H1 (cell line): Measurements from ENCODE around the gene TLX1. TPM values are rescaled to one million over a fixed set of nuclear protein-coding genes. Genes with fewer than 3 reads are reported as not detected.
A peak's percentile ranks its signal among the peaks of the same experiment; 100 is the strongest.

Experiments used
- CTCF ChIA-PET: fragments of 300-600 bp; sonication (Branson Sonifier 250); formaldehyde crosslinking; loops from one replicate; lab custom pipeline; 2021; ENCODE audit not compliant: partially characterized antibody; lab: Charles Lee
- POLR2A ChIA-PET: fragments of 300-600 bp; sonication (Branson Sonifier 250); formaldehyde crosslinking; loops from one replicate; lab custom pipeline; 2021; ENCODE audit warnings: inconsistent platforms; ENCODE audit not compliant: partially characterized antibody; lab: Charles Lee
- DNase-seq, 2 experiments: peaks; one replicate each; pipeline versions ENCODE4 v3.0.0 to v3.0.0-alpha.2; 2010 to 2022; ENCODE audit warnings: low spot score in 2 of 2, low read depth in 1 of 2, mixed read lengths in 1 of 2
- FAIRE-seq: peaks from 2 replicates; lab custom pipeline; 2011; peaks lifted over from hg19 to GRCh38; lab: Jason Lieb, UNC
- H2AFZ ChIP-seq: 2 replicates; pipeline ENCODE4 v1.8.1; 2012; ENCODE audit warnings: low read length, inconsistent platforms
- H2AK5ac ChIP-seq: 2 replicates; pipeline ENCODE4 v1.6.1; 2013; ENCODE audit warnings: low read depth, low read length
- H2BK120ac ChIP-seq: replicated peaks from 2 replicates; pipeline ENCODE3; 2013; ENCODE audit warnings: low read depth, low read length, inconsistent platforms
- H2BK12ac ChIP-seq: 2 replicates; pipeline ENCODE4 v1.6.1; 2013; ENCODE audit warnings: low read depth, low read length
- H2BK15ac ChIP-seq: 2 replicates; pipeline ENCODE4 v1.6.1; 2013; ENCODE audit warnings: low read length
- H2BK20ac ChIP-seq: 2 replicates; pipeline ENCODE4 v1.6.1; 2013; ENCODE audit warnings: low read length
- H2BK5ac ChIP-seq: 2 replicates; pipeline ENCODE4 v1.6.1; 2013; ENCODE audit warnings: low read depth, low read length
- H3K14ac ChIP-seq: 2 replicates; pipeline ENCODE4 v1.6.1; 2013; ENCODE audit warnings: inconsistent platforms; ENCODE audit not compliant: insufficient read length
- H3K18ac ChIP-seq: 2 replicates; pipeline ENCODE4 v1.6.1; 2013; ENCODE audit warnings: low read length; ENCODE audit errors: extremely low read depth
- H3K23ac ChIP-seq: 2 replicates; pipeline ENCODE4 v1.6.1; 2013; ENCODE audit warnings: inconsistent platforms; ENCODE audit not compliant: insufficient read length
- H3K23me2 ChIP-seq: 2 replicates; pipeline ENCODE4 v1.6.1; 2013; ENCODE audit warnings: low read depth, low read length
- H3K27ac ChIP-seq: 2 replicates; pipeline ENCODE4 v1.6.1; 2011; ENCODE audit warnings: low read depth, low read length, inconsistent platforms
- H3K27me3 ChIP-seq, 4 experiments: replicated peaks in 1 of 4; 1 replicate in 1 of 4; 2 replicates in 3 of 4; pipeline versions ENCODE4 v1.6.1 to v1.8.1; 2011 to 2013; ENCODE audit warnings: low read length in 3 of 4, mild to moderate bottlenecking in 3 of 4, inconsistent platforms in 2 of 4, mixed read lengths in 2 of 4, moderate library complexity in 1 of 4; ENCODE audit not compliant: control insufficient read depth in 3 of 4, insufficient read depth in 3 of 4; ENCODE audit errors: extremely low read depth in 1 of 4
- H3K36me3 ChIP-seq, 4 experiments: 2 replicates each; pipeline versions ENCODE4 v1.6.1 to v1.8.1; 2011 to 2013; ENCODE audit warnings: mild to moderate bottlenecking in 4 of 4, low read length in 3 of 4, moderate library complexity in 2 of 4, control low read depth in 1 of 4, inconsistent platforms in 1 of 4; ENCODE audit not compliant: insufficient read depth in 4 of 4, control insufficient read depth in 2 of 4
- H3K4ac ChIP-seq: replicated peaks from 2 replicates; pipeline ENCODE3; 2013; ENCODE audit warnings: low read length, low read depth, mixed read lengths, inconsistent platforms; ENCODE audit not compliant: insufficient read length
- H3K4me1 ChIP-seq, 4 experiments: replicated peaks in 1 of 4; 1 replicate in 1 of 4; 2 replicates in 3 of 4; pipeline versions ENCODE4 v1.6.1 to v1.8.1; 2011 to 2013; ENCODE audit warnings: low read length in 3 of 4, inconsistent platforms in 2 of 4, mixed read lengths in 1 of 4; ENCODE audit not compliant: insufficient read depth in 4 of 4, control insufficient read depth in 3 of 4
- H3K4me2 ChIP-seq, 2 experiments: 2 replicates each; pipeline versions ENCODE4 v1.6.1 to v1.8.1; 2011 to 2013; ENCODE audit warnings: low read depth in 2 of 2, low read length in 2 of 2, control low read depth in 1 of 2, inconsistent platforms in 1 of 2, mild to moderate bottlenecking in 1 of 2; ENCODE audit not compliant: insufficient read depth in 1 of 2
- H3K4me3 ChIP-seq, 4 experiments: fragments of 200-600, 300-600 bp in 1 of 4; sonication (generic), shearing (Covaris generic), sonication (Bioruptor Twin) in 1 of 4; 2 replicates each; pipeline versions ENCODE4 v1.5.1 to v1.8.1; 2011 to 2016; ENCODE audit warnings: low read length in 4 of 4, low read depth in 3 of 4, control low read depth in 2 of 4, inconsistent platforms in 2 of 4, mild to moderate bottlenecking in 2 of 4, mixed read lengths in 1 of 4, moderate library complexity in 1 of 4; ENCODE audit not compliant: insufficient read depth in 2 of 4; ENCODE audit errors: extremely low read depth in 1 of 4
- H3K56ac ChIP-seq: replicated peaks from 2 replicates; pipeline ENCODE3; 2013; ENCODE audit warnings: low read depth, mild to moderate bottlenecking, mixed read lengths, low read length, inconsistent platforms; ENCODE audit not compliant: insufficient read length
- H3K79me1 ChIP-seq: 2 replicates; pipeline ENCODE4 v1.6.1; 2013; ENCODE audit warnings: low read depth, low read length, control low read depth
- H3K79me2 ChIP-seq, 2 experiments: 2 replicates each; pipeline versions ENCODE4 v1.6.1 to v1.8.1; 2012 to 2013; ENCODE audit warnings: low read length in 2 of 2, mild to moderate bottlenecking in 2 of 2, inconsistent platforms in 1 of 2; ENCODE audit not compliant: insufficient read depth in 2 of 2, control insufficient read depth in 1 of 2
- H3K9ac ChIP-seq, 4 experiments: replicated peaks in 1 of 4; 1 replicate in 1 of 4; 2 replicates in 3 of 4; pipeline versions ENCODE4 v1.6.1 to v1.8.1; 2011 to 2013; ENCODE audit warnings: low read depth in 3 of 4, low read length in 3 of 4, control low read depth in 2 of 4, mild to moderate bottlenecking in 2 of 4, moderate library complexity in 2 of 4, inconsistent platforms in 1 of 4; ENCODE audit errors: extremely low read depth in 1 of 4
- H3K9me3 ChIP-seq, 2 experiments: 2 replicates each; pipeline versions ENCODE4 v1.6.1 to v1.8.1; 2012 to 2013; ENCODE audit warnings: mild to moderate bottlenecking in 2 of 2, moderate library complexity in 2 of 2, control low read depth in 1 of 2, inconsistent platforms in 1 of 2, low read depth in 1 of 2, low read length in 1 of 2, mixed read lengths in 1 of 2; ENCODE audit not compliant: insufficient read depth in 2 of 2
- H4K20me1 ChIP-seq, 2 experiments: replicated peaks in 1 of 2; 2 replicates each; pipeline versions ENCODE3 to v1.8.1; 2011 to 2013; ENCODE audit warnings: inconsistent platforms in 2 of 2, low read length in 2 of 2, mild to moderate bottlenecking in 1 of 2; ENCODE audit not compliant: insufficient read depth in 2 of 2, control insufficient read depth in 1 of 2
- H4K5ac ChIP-seq: 2 replicates; pipeline ENCODE4 v1.6.1; 2013; ENCODE audit warnings: low read length, low read depth, mixed read lengths, inconsistent platforms; ENCODE audit not compliant: insufficient read length
- H4K8ac ChIP-seq: 2 replicates; pipeline ENCODE4 v1.8.0; 2013; ENCODE audit warnings: mild to moderate bottlenecking, moderate library complexity, low read length, inconsistent platforms; ENCODE audit not compliant: insufficient read depth; ENCODE audit errors: extremely low read depth
- H4K91ac ChIP-seq: replicated peaks from 2 replicates; pipeline ENCODE3; 2013; ENCODE audit warnings: low read length, mixed read lengths, inconsistent platforms; ENCODE audit not compliant: insufficient read length
- BACH1 ChIP-seq: IDR thresholded peaks from 2 replicates; pipeline ENCODE4 v1.6.1; 2012; ENCODE audit warnings: low read length, improper control_type of control experiment
- EZH2 ChIP-seq: fragments of 200-600 bp; sonication (generic); IDR thresholded peaks from 2 replicates; pipeline ENCODE4 v1.7.1; 2012; ENCODE audit warnings: low read depth, mild to moderate bottlenecking, moderate library complexity, low read length, inconsistent platforms; ENCODE audit not compliant: severe bottlenecking
- SUZ12 ChIP-seq: fragments of 200-600 bp; sonication (generic); IDR thresholded peaks from 2 replicates; pipeline ENCODE4 v1.6.1; 2012; ENCODE audit warnings: mild to moderate bottlenecking, inconsistent platforms, low read length, moderate library complexity, mixed read lengths
- WGBS, 2 experiments: shearing (Covaris generic) in 1 of 2; methylation state at CpG; one replicate each; pipeline versions ENCODE4 v1.1.6 to v1.1.7; 2013 to 2015; ENCODE audit warnings: low lambda C conversion rate in 2 of 2, mixed read lengths in 2 of 2, inconsistent platforms in 1 of 2, low coverage in 1 of 2, missing lambda C conversion rate in 1 of 2; ENCODE audit not compliant: insufficient replicate concordance in 2 of 2, insufficient coverage in 1 of 2, insufficient read length in 1 of 2; ENCODE audit errors: extremely low coverage in 1 of 2, missing lambda C conversion rate in 1 of 2; 5-methylcytosine and 5-hydroxymethylcytosine counted together
- polyA plus RNA-seq, 7 experiments: library from polyadenylated mRNA; depleted of rRNA in 3 of 7; stranded (reverse) in 5 of 7; unstranded in 2 of 7; fragments of >200 nt in 5 of 7; fragments of 200-250 nt in 2 of 7; gene quantifications; 1 replicate in 5 of 7; 2 replicates in 1 of 7; 4 replicates in 1 of 7; pipeline versions ENCODE4 v1.2.1 to v1.2.3, GENCODE V29; 2011 to 2013; ENCODE audit warnings: missing spikeins in 2 of 7, mixed read lengths in 2 of 7
- total RNA-seq: library from RNA; stranded (reverse); fragmentation: NEBNext Ultra II Directional; extraction: Animal tissue kit (Norgen Biotek cat#: 25700); gene quantifications from 2 replicates; pipeline ENCODE4 v1.2.1, GENCODE V29; 2021

Gene TLX1
- total and polyA plus RNA-seq, 2 of the 8 experiments (the other 6 are each of a cell fraction or from before 2014, with no cell fraction given): not detected

GRCh38 chr10:101123085-101123814, 7.8 kb upstream of the TLX1 start:
- H4K20me1 ChIP-seq: peaks cover 11 to 16% of the 10 kb centered on the region in 2 experiments
- H3K9me3 ChIP-seq: no peaks in the 10 kb centered on the region
- peak overlapping the region; percentile 57 to 63 for H3K4me2 ChIP-seq
- no peak overlapping the region for H4K91ac ChIP-seq
- H2BK12ac ChIP-seq: no peak overlapping the region
- peak; percentile 94 for TF ChIP-seq EZH2
- TF ChIP-seq SUZ12: peak; percentile 89
- TF ChIP-seq BACH1: no peak
- H3K79me1 ChIP-seq: peaks cover 3% of the 10 kb centered on the region; the same call in 1 of the 2 replicates
- FAIRE-seq (no peak), DNase-seq (no peak)
- H3K23ac ChIP-seq: no peak overlapping the region
- H3K9ac ChIP-seq: no peak overlapping the region
- H3K27ac ChIP-seq: no peak overlapping the region
- no peak overlapping the region for H3K56ac ChIP-seq
- no peak overlapping the region for H2BK5ac ChIP-seq
- H3K79me2 ChIP-seq: no peaks in the 10 kb centered on the region
- H3K27me3 ChIP-seq: peaks cover 96 to 98% (median 98%) of the 10 kb centered on the region in 4 experiments
- no peak overlapping the region for H2BK20ac ChIP-seq
- peaks cover 2% of the 10 kb centered on the region; the same call in 1 of the 2 replicates for H3K23me2 ChIP-seq
- H3K4ac ChIP-seq: no peak overlapping the region
- peak overlapping the region in 1 of 4 experiments; percentile 51; a peak in 3 of 8 replicates for H3K4me3 ChIP-seq
- 3% methylated on average over 40 of the region's 58 CpGs; no CpG with 5 or more reads in 1 of the 2 experiments for WGBS, 2 experiments
- H3K36me3 ChIP-seq: peaks cover 0 to 3% (median 0%) of the 10 kb centered on the region in 4 experiments; a peak in 1 of 8 replicates
- H2BK120ac ChIP-seq: no peak overlapping the region
- H4K8ac ChIP-seq: no peak overlapping the region; the same call in 1 of the 2 replicates
- no peak overlapping the region for H4K5ac ChIP-seq
- ChIA-PET POLR2A (interaction anchor here (0.6 to 1.5 kb wide), 4 partner anchors 9 to 81 kb away, joined by 3 read pairs; no protein-coding TSS in a partner anchor), CTCF (interaction anchor here (0.5 to 7.4 kb wide), 21 partner anchors 10 to 321 kb away, joined by 3 to 128 read pairs (median 4); partner anchors contain the start of gene TLX1)
- no peak overlapping the region for H3K18ac ChIP-seq
- H2AK5ac ChIP-seq: no peak overlapping the region
- H2BK15ac ChIP-seq: no peak overlapping the region
- no peak overlapping the region for H3K14ac ChIP-seq
- peaks cover 0 to 11% (median 5%) of the 10 kb centered on the region in 4 experiments; a peak in 6 of 7 replicates for H3K4me1 ChIP-seq
- no peak overlapping the region for H2AFZ ChIP-seq
